NCI-H82 treated with DMSO at 0.1 percent for 48 hours (cell line): ENCODE data around the gene ZPBP.
"Not testable (repeated sequence)": the region's sequence is repeated elsewhere in the genome, so short reads cannot be mapped to it uniquely, and the experiment has no call there.

Experiments
- DNase-seq: peaks from one replicate; lab custom pipeline; 2025; ENCODE audit not compliant: unreplicated experiment; lab: John Stamatoyannopoulos, UW

The ZPBP gene

GRCh38 chr7:50047716-50048115 is 45.3 kb downstream of the ZPBP start:
- DNase-seq: no peak

GRCh38 chr7:50041165-50041564 is 51.9 kb downstream of the ZPBP start:
- not testable (repeated sequence) for DNase-seq

- no peak for DNase-seq
Measured at GRCh38 chr7:50037086-50037485, 56.0 kb downstream of the ZPBP start.

GRCh38 chr7:50022991-50023390 is 70.1 kb downstream of the ZPBP start:
- no peak for DNase-seq

GRCh38 chr7:50022451-50022850 is 70.6 kb downstream of the ZPBP start:
- DNase-seq: no peak

GRCh38 chr7:49995681-49996080 is 97.4 kb downstream of the ZPBP start:
- no peak for DNase-seq

- no peak for DNase-seq
Measured at GRCh38 chr7:49986191-49986590, 106.9 kb downstream of the ZPBP start.

GRCh38 chr7:49980465-49980864 is 112.6 kb downstream of the ZPBP start:
- DNase-seq: no peak

- DNase-seq: no peak
Measured at GRCh38 chr7:49976238-49976637, 116.8 kb downstream of the ZPBP start.

- no peak for DNase-seq
Measured at GRCh38 chr7:49974035-49974434, 119.0 kb downstream of the ZPBP start.

GRCh38 chr7:49937608-49938007 is 155.4 kb downstream of the ZPBP start:
- no peak for DNase-seq

GRCh38 chr7:49931627-49932026 is 161.4 kb downstream of the ZPBP start:
- no peak for DNase-seq

GRCh38 chr7:49928787-49929186 is 164.3 kb downstream of the ZPBP start:
- no peak for DNase-seq

GRCh38 chr7:49927631-49928030 is 165.4 kb downstream of the ZPBP start:
- DNase-seq: no peak

- no peak for DNase-seq
Measured at GRCh38 chr7:49926720-49927119, 166.3 kb downstream of the ZPBP start.

- no peak for DNase-seq
Measured at GRCh38 chr7:49911909-49912308, 181.1 kb downstream of the ZPBP start.

GRCh38 chr7:49894543-49894942 is 198.5 kb downstream of the ZPBP start:
- no peak for DNase-seq

- DNase-seq: no peak
Measured at GRCh38 chr7:49893131-49893530, 199.9 kb downstream of the ZPBP start.

- no peak for DNase-seq
Measured at GRCh38 chr7:49892481-49892880, 200.6 kb downstream of the ZPBP start.
